Coronary artery (tissue), 2 donors: Measurements from ENCODE around the gene SLC38A8.

Source experiments
- DNase-seq: peaks from one replicate; pipeline ENCODE4 v3.0.0-alpha.2; 2017; ENCODE audit warnings: low spot score
- H3K27ac ChIP-seq, 2 donors: fragments of 200-600 bp; sonication (generic); one replicate each; pipeline ENCODE4 v1.5.1; 2016 to 2019
- H3K4me3 ChIP-seq: fragments of 200-600 bp; sonication (generic); 2 replicates; pipeline ENCODE4 v1.5.1; 2016; ENCODE audit warnings: mild to moderate bottlenecking, moderate library complexity
- TF ChIP-seq, protein P1 (sequence below): fragments of 200-600 bp; sonication (generic); IDR thresholded peaks from one replicate; pipeline ENCODE4 v1.5.1; 2019; ENCODE audit warnings: antibody characterized with exemption

Gene SLC38A8

DNA sequence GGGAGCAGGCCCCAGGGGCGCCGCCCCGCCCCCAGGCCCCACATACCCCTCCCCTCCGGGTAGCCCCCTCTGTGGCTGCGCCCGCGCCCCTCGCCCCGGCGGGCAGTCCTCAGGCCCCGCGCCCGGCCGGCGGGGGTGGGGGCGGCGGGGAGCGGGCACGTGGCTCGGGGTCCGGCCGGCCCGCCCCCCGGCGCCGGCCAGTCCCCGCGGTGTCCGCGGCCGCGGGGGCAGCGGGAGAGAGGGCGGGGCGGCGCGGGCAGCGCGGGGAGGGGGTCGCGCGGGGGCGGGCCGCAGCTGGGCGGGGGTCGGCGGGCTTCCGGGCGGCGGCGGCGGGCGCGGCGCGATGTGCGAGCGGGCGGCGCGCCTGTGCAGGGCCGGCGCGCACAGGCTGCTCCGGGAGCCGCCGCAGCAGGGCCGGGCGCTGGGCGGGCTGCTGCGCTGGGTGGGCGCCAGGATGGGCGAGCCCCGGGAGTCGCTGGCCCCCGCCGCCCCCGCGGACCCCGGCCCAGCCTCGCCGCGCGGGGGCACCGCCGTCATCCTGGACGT lies 74.2 kb downstream of the SLC38A8 start:
- H3K27ac ChIP-seq = no peak overlapping the region

DNA sequence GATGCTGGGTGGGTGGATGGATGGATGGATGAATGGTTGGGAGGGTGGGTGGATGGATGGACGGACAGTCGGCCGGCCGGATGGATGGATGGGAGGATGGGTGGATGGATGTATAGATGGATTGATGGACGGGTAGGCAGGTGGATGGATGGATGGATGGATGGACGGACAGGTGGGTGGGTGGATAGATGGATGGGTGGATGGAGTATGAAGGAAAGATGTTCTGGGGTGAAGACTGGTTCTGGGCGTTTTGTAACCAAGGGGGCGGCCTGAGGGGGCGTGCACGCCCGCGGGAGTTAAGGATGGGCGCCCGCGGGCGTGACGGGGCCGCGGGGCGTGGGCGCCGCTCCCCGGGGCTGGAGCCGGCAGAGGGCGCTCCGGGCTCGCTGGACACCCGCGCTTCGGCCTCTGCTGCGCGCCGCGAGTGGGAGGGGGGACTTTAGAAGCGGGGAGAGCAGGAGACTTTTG lies 74.7 kb downstream of the SLC38A8 start, which contains the start of gene NECAB2:
TSS of gene NECAB2 (plus strand) at position 407 of the 468 bp plus-strand sequence. CDS start 405 bp downstream, outside the sequence.
- Histone ChIP-seq H3K4me3 (peak within 1 kb of the TSS; percentile 72), H3K27ac (no peak within 1 kb of the TSS)
- TF ChIP-seq, protein P1, sequence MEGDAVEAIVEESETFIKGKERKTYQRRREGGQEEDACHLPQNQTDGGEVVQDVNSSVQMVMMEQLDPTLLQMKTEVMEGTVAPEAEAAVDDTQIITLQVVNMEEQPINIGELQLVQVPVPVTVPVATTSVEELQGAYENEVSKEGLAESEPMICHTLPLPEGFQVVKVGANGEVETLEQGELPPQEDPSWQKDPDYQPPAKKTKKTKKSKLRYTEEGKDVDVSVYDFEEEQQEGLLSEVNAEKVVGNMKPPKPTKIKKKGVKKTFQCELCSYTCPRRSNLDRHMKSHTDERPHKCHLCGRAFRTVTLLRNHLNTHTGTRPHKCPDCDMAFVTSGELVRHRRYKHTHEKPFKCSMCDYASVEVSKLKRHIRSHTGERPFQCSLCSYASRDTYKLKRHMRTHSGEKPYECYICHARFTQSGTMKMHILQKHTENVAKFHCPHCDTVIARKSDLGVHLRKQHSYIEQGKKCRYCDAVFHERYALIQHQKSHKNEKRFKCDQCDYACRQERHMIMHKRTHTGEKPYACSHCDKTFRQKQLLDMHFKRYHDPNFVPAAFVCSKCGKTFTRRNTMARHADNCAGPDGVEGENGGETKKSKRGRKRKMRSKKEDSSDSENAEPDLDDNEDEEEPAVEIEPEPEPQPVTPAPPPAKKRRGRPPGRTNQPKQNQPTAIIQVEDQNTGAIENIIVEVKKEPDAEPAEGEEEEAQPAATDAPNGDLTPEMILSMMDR = peak; percentile 52
- DNase-seq = no peak

More for the DNA sequence above, 74.2 kb downstream of the SLC38A8 start:
- no peak for DNase-seq
- peak overlapping the region; percentile 72 for H3K4me3 ChIP-seq
- TF ChIP-seq, protein P1 = peak; percentile 9

DNA sequence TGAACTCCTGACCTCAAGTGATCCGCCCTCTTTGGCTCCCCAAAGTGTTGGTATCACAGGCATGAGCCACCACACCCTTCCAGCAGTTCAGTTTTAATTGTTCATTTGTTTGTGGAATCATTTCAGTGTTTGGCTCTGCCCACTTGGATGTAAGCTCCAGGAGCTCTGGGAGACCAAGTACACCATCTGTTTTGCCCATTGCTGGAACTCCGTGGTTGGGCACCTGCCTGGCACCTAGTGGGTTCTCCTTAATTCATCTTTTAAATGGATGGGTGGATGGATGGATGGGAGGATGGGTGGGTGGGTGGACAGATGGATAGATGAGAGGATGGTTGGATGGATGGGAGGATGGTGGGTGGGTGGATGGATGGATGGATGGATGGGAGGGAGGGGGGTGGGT lies 75.5 kb downstream of the SLC38A8 start:
- no peak for DNase-seq
- Histone ChIP-seq H3K4me3 (no peak overlapping the region), H3K27ac (no peak overlapping the region)
- TF ChIP-seq, protein P1 = no peak

DNA sequence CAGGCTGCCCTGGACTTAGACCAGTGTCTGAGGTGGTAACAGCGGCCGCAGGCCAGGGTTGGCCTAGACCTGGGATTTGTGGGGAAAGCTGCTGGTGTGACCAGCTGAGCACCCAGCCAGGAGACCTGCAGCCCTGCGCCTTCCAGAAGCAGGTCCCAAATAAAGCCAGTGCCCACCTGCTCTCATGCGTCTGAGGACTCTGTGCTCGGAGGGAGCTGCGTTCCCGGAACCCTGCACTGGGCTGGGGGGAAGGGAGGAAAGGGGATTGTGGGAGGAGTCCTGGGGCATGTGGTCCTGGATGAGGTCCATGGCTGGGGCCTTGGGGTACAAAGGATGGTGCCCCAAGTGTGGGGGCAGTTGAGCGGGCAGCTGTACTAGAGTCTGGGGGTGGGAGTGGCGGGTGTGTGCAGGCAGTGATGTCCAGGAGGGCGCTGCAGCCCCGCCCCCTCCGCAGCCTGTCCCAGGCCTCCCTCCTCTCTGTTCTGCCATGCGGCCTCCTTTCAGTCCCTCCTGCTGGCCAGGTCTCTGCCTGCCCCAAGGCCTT lies 76.4 kb downstream of the SLC38A8 start:
- Histone ChIP-seq H3K4me3 (no peak overlapping the region), H3K27ac (no peak overlapping the region)
- no peak for DNase-seq
- TF ChIP-seq, protein P1 = no peak

DNA sequence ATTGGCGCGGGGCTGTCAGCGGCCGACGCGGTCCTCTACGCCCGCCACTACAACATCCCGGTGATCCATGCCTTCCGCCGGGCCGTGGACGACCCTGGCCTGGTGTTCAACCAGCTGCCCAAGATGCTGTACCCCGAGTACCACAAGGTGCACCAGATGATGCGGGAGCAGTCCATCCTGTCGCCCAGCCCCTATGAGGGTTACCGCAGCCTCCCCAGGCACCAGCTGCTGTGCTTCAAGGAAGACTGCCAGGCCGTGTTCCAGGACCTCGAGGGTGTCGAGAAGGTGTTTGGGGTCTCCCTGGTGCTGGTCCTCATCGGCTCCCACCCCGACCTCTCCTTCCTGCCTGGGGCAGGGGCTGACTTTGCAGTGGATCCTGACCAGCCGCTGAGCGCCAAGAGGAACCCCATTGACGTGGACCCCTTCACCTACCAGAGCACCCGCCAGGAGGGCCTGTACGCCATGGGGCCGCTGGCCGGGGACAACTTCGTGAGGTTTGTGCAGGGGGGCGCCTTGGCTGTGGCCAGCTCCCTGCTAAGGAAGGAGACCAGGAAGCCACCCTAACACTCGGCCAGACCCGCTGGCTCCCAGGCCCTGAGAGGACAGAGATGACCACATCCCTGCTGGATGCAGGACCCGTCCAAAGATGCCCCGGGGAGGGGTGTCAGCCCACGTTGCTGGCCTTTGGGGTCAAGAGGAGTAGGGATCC lies 77.0 kb downstream of the SLC38A8 start:
- no peak overlapping the region for H3K4me3 ChIP-seq
- no peak for DNase-seq
- TF ChIP-seq, protein P1 = no peak
- no peak overlapping the region for H3K27ac ChIP-seq

DNA sequence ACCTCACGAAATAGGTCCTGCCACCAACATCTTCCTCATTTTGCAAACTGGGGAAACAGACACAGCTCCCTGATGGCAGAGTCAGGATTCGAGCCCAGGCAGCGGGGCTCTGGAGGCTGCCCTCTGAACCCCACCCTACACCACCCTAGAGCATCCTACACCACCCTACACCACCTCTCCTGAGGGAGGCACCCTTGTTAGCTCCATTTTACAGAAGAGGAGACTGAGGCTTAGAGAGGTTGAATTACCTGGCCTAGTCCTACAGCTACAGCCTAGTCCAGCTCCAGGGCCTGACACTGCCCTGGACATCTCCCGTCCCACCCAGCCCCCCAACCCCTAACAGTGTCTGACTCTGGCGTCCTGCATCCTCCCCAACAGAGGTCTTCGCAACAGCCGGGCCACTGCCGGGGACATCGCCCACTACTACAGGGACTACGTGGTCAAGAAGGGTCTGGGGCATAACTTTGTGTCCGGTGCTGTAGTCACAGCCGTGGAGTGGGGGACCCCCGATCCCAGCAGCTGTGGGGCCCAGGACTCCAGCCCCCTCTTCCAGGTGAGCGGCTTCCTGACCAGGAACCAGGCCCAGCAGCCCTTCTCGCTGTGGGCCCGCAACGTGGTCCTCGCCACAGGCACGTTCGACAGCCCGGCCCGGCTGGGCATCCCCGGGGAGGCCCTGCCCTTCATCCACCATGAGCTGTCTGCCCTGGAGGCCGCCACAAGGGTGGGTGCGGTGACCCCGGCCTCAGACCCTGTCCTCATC lies 77.7 kb downstream of the SLC38A8 start:
- TF ChIP-seq, protein P1 = no peak
- Histone ChIP-seq H3K27ac (no peak overlapping the region), H3K4me3 (no peak overlapping the region)
- no peak for DNase-seq
